Neural crest cell (in vitro differentiated cells): ENCODE measurements around the gene PTK7. TPM values are rescaled to one million over a fixed set of nuclear protein-coding genes. Genes with fewer than 3 reads are reported as not detected.
A peak's percentile ranks its signal among the peaks of the same experiment; 100 is the strongest.

ENCODE experiments used
- DNase-seq: peaks from one replicate; pipeline ENCODE4 v3.0.0; 2021; ENCODE audit warnings: low read depth, mixed read lengths, low spot score
- H3K27ac Mint-ChIP-seq: one replicate; pipeline ENCODE4 v1.8.0; 2021; ENCODE audit warnings: mild to moderate bottlenecking, mixed read lengths; ENCODE audit not compliant: unreplicated experiment
- H3K27me3 Mint-ChIP-seq: 2 replicates; pipeline ENCODE4 v1.8.0; 2021; ENCODE audit warnings: low read depth, mild to moderate bottlenecking, mixed read lengths
- H3K36me3 Mint-ChIP-seq: 2 replicates; pipeline ENCODE4 v1.8.0; 2021; ENCODE audit warnings: low read depth, mild to moderate bottlenecking, mixed read lengths
- H3K4me1 Mint-ChIP-seq: 2 replicates; pipeline ENCODE4 v1.8.0; 2021; ENCODE audit warnings: mixed read lengths
- H3K4me3 Mint-ChIP-seq: one replicate; pipeline ENCODE4 v1.8.0; 2021; ENCODE audit warnings: mild to moderate bottlenecking, mixed read lengths
- H3K9me3 Mint-ChIP-seq: 2 replicates; pipeline ENCODE4 v1.8.0; 2021; ENCODE audit warnings: mixed read lengths
- CTCF ChIP-seq: fragments of 200-600 bp; sonication (generic); conservative IDR thresholded peaks from 2 replicates; pipeline ENCODE4 v1.5.0; 2021; ENCODE audit warnings: antibody characterized with exemption, mild to moderate bottlenecking
- total RNA-seq: library from RNA; stranded (reverse); gene quantifications from 2 replicates; pipeline ENCODE4 v1.2.1, GENCODE V29; 2021

Gene PTK7
- total RNA-seq, 1 donor from 2014 or later = 106 TPM

DNA sequence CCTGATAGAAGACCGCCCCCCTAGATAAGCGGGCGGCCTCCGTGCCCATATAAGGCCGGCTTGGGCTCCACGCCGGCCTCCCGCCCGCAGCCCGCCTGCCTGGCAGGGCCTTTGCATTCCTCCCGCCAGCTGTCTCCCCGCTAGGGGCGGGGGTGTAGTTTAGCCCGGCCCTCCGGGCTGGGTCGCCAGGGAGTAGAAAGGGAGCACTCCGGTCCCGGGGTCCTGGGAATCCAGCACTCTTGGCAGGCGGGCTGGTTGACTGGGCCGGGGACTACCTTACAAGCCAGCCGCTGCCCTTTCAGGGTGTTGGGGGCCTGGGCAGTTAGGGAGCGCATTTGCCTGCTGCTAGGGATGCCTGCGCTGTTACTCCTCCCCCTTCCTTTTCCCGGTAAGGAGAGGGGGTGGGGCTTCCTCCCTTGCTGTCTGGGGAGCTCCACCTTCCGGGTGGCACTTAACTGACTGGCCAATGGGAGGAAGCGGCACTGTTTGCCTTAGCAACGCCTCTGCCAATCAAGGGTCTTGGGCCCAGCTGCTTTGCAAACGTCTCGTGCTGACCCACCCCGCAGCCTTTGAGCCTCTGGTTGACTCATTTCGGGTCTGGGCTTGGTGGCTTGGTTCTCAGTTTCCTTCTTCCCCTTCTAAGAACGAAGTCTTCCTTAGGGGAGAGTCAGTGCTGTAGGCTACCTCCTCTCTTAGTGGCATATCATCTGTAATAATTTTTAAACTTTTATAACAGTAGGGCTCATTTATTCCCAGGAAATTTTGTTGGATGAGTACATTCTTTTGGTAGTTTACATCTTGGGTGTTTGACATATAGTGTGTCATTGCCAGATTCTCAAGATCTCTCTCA lies 98.4 kb downstream of the PTK7 start:
- peaks cover 39% of the 10 kb centered on the region for H3K4me1 Mint-ChIP-seq
- peak overlapping the region; percentile 89 for H3K4me3 Mint-ChIP-seq
- H3K27ac Mint-ChIP-seq = peak overlapping the region; percentile 97
- H3K27me3 Mint-ChIP-seq = no peaks in the 10 kb centered on the region
- peaks cover 5% of the 10 kb centered on the region for H3K36me3 Mint-ChIP-seq
- peak; percentile 26 for TF ChIP-seq CTCF
- DNase-seq = peak; percentile 90
- H3K9me3 Mint-ChIP-seq = no peaks in the 10 kb centered on the region

DNA sequence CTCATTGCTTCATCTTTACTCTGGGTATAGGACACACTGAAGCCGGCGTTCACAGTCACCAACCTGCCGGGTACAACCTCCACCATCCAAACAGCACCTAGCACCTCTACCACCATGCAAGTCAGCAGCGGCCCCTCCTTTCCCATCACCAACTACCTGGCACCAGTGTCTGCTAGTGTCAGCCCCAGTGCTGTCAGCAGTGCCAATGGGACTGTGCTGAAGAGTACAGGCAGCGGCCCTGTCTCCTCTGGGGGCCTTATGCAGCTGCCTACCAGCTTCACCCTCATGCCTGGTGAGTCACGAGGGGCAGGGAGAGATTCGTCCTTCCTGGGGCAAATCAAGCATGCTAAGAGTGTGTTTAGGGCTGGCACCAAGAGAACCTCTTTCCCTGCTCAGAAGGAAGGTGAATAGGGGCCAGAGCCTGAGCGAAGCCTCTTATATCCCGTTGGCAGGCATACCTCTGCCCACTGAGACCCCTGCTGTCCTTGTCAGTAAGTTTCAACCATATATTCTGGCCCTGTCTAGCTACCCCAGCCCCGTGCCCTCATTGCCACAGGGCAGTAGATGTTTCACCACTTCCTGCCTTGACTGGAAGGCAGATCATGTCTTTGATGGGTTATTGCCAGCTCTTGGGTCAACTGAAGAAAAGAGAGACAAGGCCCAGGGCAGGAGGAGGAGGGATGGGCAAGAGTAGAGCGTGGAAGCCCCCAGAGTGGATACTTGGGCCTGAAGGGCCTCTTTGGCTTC lies 99.7 kb downstream of the PTK7 start:
- H3K36me3 Mint-ChIP-seq = peaks cover 5% of the 10 kb centered on the region
- no peak overlapping the region for H3K4me3 Mint-ChIP-seq
- peaks cover 31% of the 10 kb centered on the region for H3K4me1 Mint-ChIP-seq
- DNase-seq = no peak
- no peaks in the 10 kb centered on the region for H3K27me3 Mint-ChIP-seq
- H3K27ac Mint-ChIP-seq = peak overlapping the region; percentile 62
- TF ChIP-seq CTCF = no peak
- H3K9me3 Mint-ChIP-seq = no peaks in the 10 kb centered on the region

GRCh38 chr6:43176423-43176786 lies 100.3 kb downstream of the PTK7 start:
- H3K36me3 Mint-ChIP-seq = peaks cover 5% of the 10 kb centered on the region
- no peak overlapping the region for H3K27ac Mint-ChIP-seq
- no peaks in the 10 kb centered on the region for H3K27me3 Mint-ChIP-seq
- no peak overlapping the region for H3K4me3 Mint-ChIP-seq
- peaks cover 34% of the 10 kb centered on the region for H3K4me1 Mint-ChIP-seq
- TF ChIP-seq CTCF = no peak
- H3K9me3 Mint-ChIP-seq = no peaks in the 10 kb centered on the region
- no peak for DNase-seq

DNA sequence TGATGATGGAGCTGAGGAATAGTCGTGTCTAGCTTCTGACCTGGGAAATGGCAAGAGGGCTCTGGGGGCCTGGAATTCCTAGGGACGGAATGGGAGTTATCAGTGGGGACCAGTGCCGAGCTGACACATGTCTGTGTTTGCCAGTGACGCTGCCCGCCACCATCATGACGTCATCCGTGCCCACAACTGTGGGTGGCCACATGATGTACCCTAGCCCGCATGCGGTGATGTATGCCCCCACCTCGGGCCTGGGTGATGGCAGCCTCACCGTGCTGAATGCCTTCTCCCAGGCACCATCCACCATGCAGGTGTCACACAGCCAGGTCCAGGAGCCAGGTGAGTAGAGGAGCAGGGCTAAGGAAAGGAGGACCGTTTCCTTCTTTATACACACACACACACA lies 102.0 kb downstream of the PTK7 start:
- Mint-ChIP-seq H3K36me3 (peaks cover 5% of the 10 kb centered on the region), H3K4me3 (peak overlapping the region; percentile 80), H3K27me3 (no peaks in the 10 kb centered on the region), H3K27ac (no peak overlapping the region), H3K9me3 (no peaks in the 10 kb centered on the region), H3K4me1 (peaks cover 36% of the 10 kb centered on the region)
- TF ChIP-seq CTCF = no peak
- no peak for DNase-seq

DNA sequence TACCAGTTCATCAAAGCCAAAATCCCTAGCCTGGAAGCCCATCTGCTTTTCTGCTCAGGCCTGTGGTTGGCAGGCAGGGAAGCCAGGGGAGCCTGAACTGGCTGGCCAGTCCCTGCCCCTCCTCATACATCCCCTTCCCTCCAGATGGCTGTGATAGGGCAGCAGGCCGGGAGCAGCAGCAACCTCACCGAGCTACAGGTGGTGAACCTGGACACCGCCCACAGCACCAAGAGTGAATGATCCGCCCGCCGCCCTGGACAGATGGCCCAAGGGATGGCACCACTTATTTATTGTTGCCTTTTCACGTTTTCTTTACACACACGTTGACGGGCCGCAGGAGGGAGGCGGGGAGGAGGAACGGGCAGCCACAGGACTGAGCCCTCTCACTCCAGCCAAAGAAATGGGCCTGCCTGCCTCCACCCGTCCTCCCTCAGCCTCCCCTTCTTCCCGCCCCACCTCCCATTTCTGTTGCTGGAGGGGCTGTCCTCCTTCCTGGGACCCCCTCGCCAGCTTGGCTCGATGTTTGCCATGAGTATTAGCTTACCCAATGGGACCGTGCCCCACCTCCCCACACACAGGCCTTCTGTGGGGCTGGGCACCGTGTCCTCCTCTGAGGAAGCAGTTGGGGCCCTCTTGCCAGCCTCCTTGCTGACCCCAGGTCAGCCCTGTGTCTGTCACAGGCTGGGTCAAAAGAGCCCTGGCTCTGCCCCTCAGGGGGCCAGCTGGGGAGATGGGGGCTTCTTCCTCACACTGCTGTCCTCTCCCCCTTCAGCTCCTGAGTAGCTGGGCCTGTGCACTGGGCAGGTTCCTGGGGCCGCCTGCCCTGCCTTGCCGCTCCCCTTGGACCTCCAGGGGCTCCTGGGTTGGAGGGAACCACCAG lies 103.1 kb downstream of the PTK7 start:
- no peak for DNase-seq
- H3K4me3 Mint-ChIP-seq = peak overlapping the region; percentile 80
- no peaks in the 10 kb centered on the region for H3K27me3 Mint-ChIP-seq
- TF ChIP-seq CTCF = no peak
- H3K36me3 Mint-ChIP-seq = peaks cover 5% of the 10 kb centered on the region
- no peaks in the 10 kb centered on the region for H3K9me3 Mint-ChIP-seq
- H3K4me1 Mint-ChIP-seq = peaks cover 31% of the 10 kb centered on the region
- no peak overlapping the region for H3K27ac Mint-ChIP-seq
